H9 (cell line): ENCODE measurements around the gene DSE. TPM values are rescaled to one million over a fixed set of nuclear protein-coding genes. Genes with fewer than 3 reads are reported as not detected.

ENCODE experiments used
- DNase-seq: peaks from one replicate; pipeline ENCODE4 v3.0.0-alpha.2; 2017
- H2AFZ ChIP-seq: one replicate; pipeline ENCODE4 v1.6.1; 2013; ENCODE audit warnings: mild to moderate bottlenecking, low read length, control low read depth, moderate library complexity
- H2AK5ac ChIP-seq: 2 replicates; pipeline ENCODE4 v1.6.1; 2013; ENCODE audit warnings: low read length, control low read depth, mixed read lengths; ENCODE audit not compliant: insufficient read length
- H2BK120ac ChIP-seq: one replicate; pipeline ENCODE4 v1.6.1; 2013; ENCODE audit warnings: low read depth, mild to moderate bottlenecking, low read length, control low read depth, inconsistent platforms; ENCODE audit not compliant: poor library complexity, severe bottlenecking
- H2BK12ac ChIP-seq: 2 replicates; pipeline ENCODE4 v1.6.1; 2013; ENCODE audit warnings: low read length, control low read depth, mixed read lengths, low read depth; ENCODE audit not compliant: insufficient read length
- H2BK15ac ChIP-seq: 2 replicates; pipeline ENCODE4 v1.6.1; 2013; ENCODE audit warnings: low read depth, low read length, control low read depth
- H2BK20ac ChIP-seq: one replicate; pipeline ENCODE4 v1.6.1; 2013; ENCODE audit warnings: low read depth, mild to moderate bottlenecking, low read length, control low read depth, inconsistent platforms; ENCODE audit not compliant: poor library complexity, severe bottlenecking
- H2BK5ac ChIP-seq: 2 replicates; pipeline ENCODE4 v1.6.1; 2013; ENCODE audit warnings: low read length, control low read depth, mixed read lengths; ENCODE audit not compliant: insufficient read length
- H3K14ac ChIP-seq: 2 replicates; pipeline ENCODE4 v1.6.1; 2013; ENCODE audit warnings: low read length, control low read depth; ENCODE audit not compliant: insufficient read depth
- H3K18ac ChIP-seq: 2 replicates; pipeline ENCODE4 v1.6.1; 2013; ENCODE audit warnings: low read depth, mild to moderate bottlenecking, mixed read lengths, low read length, control low read depth; ENCODE audit not compliant: insufficient read length
- H3K23ac ChIP-seq: 2 replicates; pipeline ENCODE4 v1.6.1; 2013; ENCODE audit warnings: low read length, control low read depth, mixed read lengths, low read depth; ENCODE audit not compliant: insufficient read length
- H3K23me2 ChIP-seq: 2 replicates; pipeline ENCODE4 v1.6.1; 2013; ENCODE audit warnings: low read depth, mild to moderate bottlenecking, mixed read lengths, low read length, control low read depth; ENCODE audit not compliant: insufficient read length, poor library complexity, severe bottlenecking
- H3K27ac ChIP-seq: 2 replicates; pipeline ENCODE4 v1.5.1; 2013; ENCODE audit warnings: low read length, control low read depth, mixed read lengths, low read depth; ENCODE audit not compliant: insufficient read length
- H3K27me3 ChIP-seq: 2 replicates; pipeline ENCODE4 v1.6.1; 2013; ENCODE audit warnings: low read length, control low read depth, inconsistent platforms; ENCODE audit not compliant: insufficient read depth
- H3K4ac ChIP-seq: 2 replicates; pipeline ENCODE4 v1.6.1; 2013; ENCODE audit warnings: low read depth, mild to moderate bottlenecking, control low read depth, inconsistent platforms, low read length, moderate library complexity
- H3K4me1 ChIP-seq: 2 replicates; pipeline ENCODE4 v1.6.1; 2013; ENCODE audit warnings: low read length, control low read depth, inconsistent platforms; ENCODE audit not compliant: insufficient read depth
- H3K4me2 ChIP-seq: 2 replicates; pipeline ENCODE4 v1.6.1; 2013; ENCODE audit warnings: low read length, control low read depth, mixed read lengths; ENCODE audit not compliant: insufficient read length, insufficient read depth
- H3K56ac ChIP-seq: 2 replicates; pipeline ENCODE4 v1.6.1; 2013; ENCODE audit warnings: low read depth, mild to moderate bottlenecking, mixed read lengths, low read length, control low read depth; ENCODE audit not compliant: insufficient read length
- H3K79me1 ChIP-seq: 2 replicates; pipeline ENCODE4 v1.6.1; 2013; ENCODE audit warnings: low read depth, mild to moderate bottlenecking, moderate library complexity, low read length, control low read depth, inconsistent platforms; ENCODE audit not compliant: insufficient read depth, poor library complexity, severe bottlenecking
- H3K79me2 ChIP-seq: 2 replicates; pipeline ENCODE4 v1.6.1; 2013; ENCODE audit warnings: low read length, control low read depth, inconsistent platforms; ENCODE audit not compliant: insufficient read depth
- H3K9ac ChIP-seq: 2 replicates; pipeline ENCODE4 v1.6.1; 2013; ENCODE audit warnings: low read length, control low read depth, mixed read lengths; ENCODE audit not compliant: insufficient read length; ENCODE audit errors: extremely low read depth
- H3K9me3 ChIP-seq: one replicate; pipeline ENCODE4 v1.6.1; 2013; ENCODE audit warnings: low read depth, low read length, inconsistent platforms; ENCODE audit not compliant: control insufficient read depth
- H3T11ph ChIP-seq: one replicate; pipeline ENCODE4 v1.6.1; 2013; ENCODE audit warnings: mild to moderate bottlenecking, low read length, control low read depth, inconsistent platforms
- H4K20me1 ChIP-seq: one replicate; pipeline ENCODE4 v1.6.1; 2013; ENCODE audit not compliant: control insufficient read depth, insufficient read length, insufficient read depth
- H4K5ac ChIP-seq: 2 replicates; pipeline ENCODE4 v1.6.1; 2013; ENCODE audit warnings: low read depth, mild to moderate bottlenecking, mixed read lengths, low read length, control low read depth; ENCODE audit not compliant: insufficient read length
- H4K8ac ChIP-seq: replicated peaks from 2 replicates; pipeline ENCODE4 v1.6.1; 2013; ENCODE audit warnings: low read length, control low read depth, mixed read lengths, low read depth; ENCODE audit not compliant: insufficient read length
- H4K91ac ChIP-seq: 2 replicates; pipeline ENCODE4 v1.6.1; 2013; ENCODE audit warnings: low read depth, mild to moderate bottlenecking, moderate library complexity, mixed read lengths, low read length, control low read depth; ENCODE audit not compliant: insufficient read length
- H3K27ac Mint-ChIP-seq, 3 experiments: 2 replicates in 2 of 3; 3 replicates in 1 of 3; pipeline ENCODE4 v1.8.0; 2020 to 2021; ENCODE audit warnings: mixed read lengths in 3 of 3, mild to moderate bottlenecking in 1 of 3, moderate library complexity in 1 of 3
- H3K27me3 Mint-ChIP-seq: 2 replicates; pipeline ENCODE4 v1.8.0; 2021; ENCODE audit warnings: low read depth, mild to moderate bottlenecking, moderate library complexity, mixed read lengths
- H3K36me3 Mint-ChIP-seq, 3 experiments: 2 replicates in 2 of 3; 3 replicates in 1 of 3; pipeline ENCODE4 v1.8.0; 2020 to 2021; ENCODE audit warnings: low read depth in 3 of 3, mixed read lengths in 3 of 3; ENCODE audit not compliant: insufficient read depth in 1 of 3
- H3K4me1 Mint-ChIP-seq, 2 experiments: 2 replicates each; pipeline ENCODE4 v1.8.0; 2020; ENCODE audit warnings: mixed read lengths in 2 of 2
- H3K4me3 Mint-ChIP-seq, 2 experiments: 2 replicates in 1 of 2; 3 replicates in 1 of 2; pipeline ENCODE4 v1.8.0; 2020 to 2021; ENCODE audit warnings: mild to moderate bottlenecking in 2 of 2, mixed read lengths in 2 of 2, moderate library complexity in 1 of 2
- H3K9me3 Mint-ChIP-seq, 2 experiments: 2 replicates in 1 of 2; 3 replicates in 1 of 2; pipeline ENCODE4 v1.8.0; 2020; ENCODE audit warnings: mild to moderate bottlenecking in 2 of 2, mixed read lengths in 2 of 2, moderate library complexity in 1 of 2
- CTCF ChIP-seq: fragments of 200-600 bp; sonication (generic); conservative IDR thresholded peaks from 3 replicates; pipeline ENCODE4 v1.8.0; 2021; ENCODE audit warnings: antibody characterized with exemption, mild to moderate bottlenecking
- WGBS: extraction: QIAGEN DNeasy Blood & Tissue Kit; methylation state at CpG from one replicate; pipeline ENCODE4 v1.1.7; 2013; ENCODE audit warnings: missing lambda C conversion rate, low lambda C conversion rate, mixed read lengths; ENCODE audit not compliant: insufficient read length; ENCODE audit errors: extremely low coverage; 5-methylcytosine and 5-hydroxymethylcytosine counted together
- total RNA-seq: library from RNA; stranded (reverse); gene quantifications from 2 replicates; pipeline ENCODE4 v1.2.1, GENCODE V29; 2021

DSE gene
- total RNA-seq, 1 experiment from 2014 or later = 45.6 TPM

DNA sequence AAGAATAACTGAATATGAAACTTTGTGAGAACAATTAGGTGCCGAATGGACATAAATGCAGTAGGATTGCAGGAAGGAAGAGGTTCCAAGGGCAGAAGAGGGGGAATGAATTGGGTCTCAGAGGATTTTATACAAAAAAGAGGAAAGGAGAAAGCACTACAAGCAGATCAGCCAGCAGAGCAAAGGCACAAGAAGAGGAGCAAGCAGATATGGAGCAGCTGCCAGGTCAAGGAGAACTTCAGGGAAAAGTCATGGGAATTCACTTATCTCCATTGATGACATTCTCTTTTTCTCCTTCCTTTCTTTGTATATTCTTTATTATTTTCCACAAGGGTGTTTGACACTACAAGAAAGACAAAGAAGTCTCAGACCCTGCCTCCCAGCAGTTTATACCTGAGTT lies 9.6 kb downstream of the DSE start:
- Histone ChIP-seq H3K79me1 (peaks cover 3% of the 10 kb centered on the region), H3K18ac (no peak overlapping the region), H3K27ac (no peak overlapping the region), H2BK12ac (no peak overlapping the region), H3K23me2 (no peaks in the 10 kb centered on the region), H2AFZ (no peak overlapping the region), H2AK5ac (no peak overlapping the region), H3K27me3 (no peaks in the 10 kb centered on the region), H4K20me1 (no peaks in the 10 kb centered on the region), H2BK5ac (no peak overlapping the region), H2BK120ac (no peak overlapping the region), H4K8ac (no peak overlapping the region), H3T11ph (no peak overlapping the region), H2BK15ac (no peak overlapping the region), H3K14ac (no peak overlapping the region), H3K79me2 (peaks cover 10% of the 10 kb centered on the region; the same call in 1 of the 2 replicates), H3K56ac (no peak overlapping the region), H4K91ac (no peak overlapping the region), H3K4me2 (no peak overlapping the region), H3K9ac (no peak overlapping the region), H3K4ac (no peak overlapping the region), H3K9me3 (no peaks in the 10 kb centered on the region), H2BK20ac (no peak overlapping the region), H4K5ac (no peak overlapping the region), H3K4me1 (peaks cover 8% of the 10 kb centered on the region), H3K23ac (no peak overlapping the region)
- WGBS = no CpG with 5 or more reads among the region's 1 CpG
- Mint-ChIP-seq H3K4me3 (no peak overlapping the region), H3K9me3 (no peaks in the 10 kb centered on the region), H3K36me3 (peaks cover 0 to 7% (median 0%) of the 10 kb centered on the region in 3 experiments; a peak in 3 of 7 replicates), H3K27me3 (no peaks in the 10 kb centered on the region), H3K27ac (peak overlapping the region in 1 of 3 experiments; percentile 58; a peak in 1 of 7 replicates), H3K4me1 (peaks cover 27 to 38% of the 10 kb centered on the region in 2 experiments)
- TF ChIP-seq CTCF = no peak
- no peak for DNase-seq
